IgD-negative memory B cell (primary cell): ENCODE data around the gene NDUFV1. TPM values are rescaled to one million over a fixed set of nuclear protein-coding genes. Genes with fewer than 3 reads are reported as not detected.
"Not testable (repeated sequence)": the region's sequence is repeated elsewhere in the genome, so short reads cannot be mapped to it uniquely, and the experiment has no call there.

Source experiments
- H3K27ac Mint-ChIP-seq, 3 donors: one replicate each; pipeline ENCODE4 v1.8.0; 2020 to 2022; ENCODE audit warnings: mild to moderate bottlenecking in 3 of 3, mixed read lengths in 3 of 3, moderate library complexity in 1 of 3
- H3K27me3 Mint-ChIP-seq: one replicate; pipeline ENCODE4 v1.8.0; 2021; ENCODE audit warnings: mixed read lengths
- H3K36me3 Mint-ChIP-seq: one replicate; pipeline ENCODE4 v1.8.0; 2020; ENCODE audit warnings: mild to moderate bottlenecking, mixed read lengths
- H3K4me1 Mint-ChIP-seq, 3 donors: one replicate each; pipeline ENCODE4 v1.8.0; 2020 to 2022; ENCODE audit warnings: mixed read lengths in 3 of 3, mild to moderate bottlenecking in 1 of 3
- H3K4me3 Mint-ChIP-seq, 4 donors: one replicate each; pipeline ENCODE4 v1.8.0; 2020 to 2022; ENCODE audit warnings: mild to moderate bottlenecking in 4 of 4, mixed read lengths in 4 of 4, moderate library complexity in 3 of 4
- H3K9me3 Mint-ChIP-seq, 3 donors: one replicate each; pipeline ENCODE4 v1.8.0; 2020 to 2021; ENCODE audit warnings: mixed read lengths in 3 of 3, mild to moderate bottlenecking in 1 of 3
- polyA plus RNA-seq: library from polyadenylated mRNA; unstranded; fragments of 300-500 nt; fragmentation: Illumina TruSeq; gene quantifications from one replicate; pipeline ENCODE4 v1.2.3, GENCODE V29; 2021

Gene NDUFV1
- 121 TPM for polyA plus RNA-seq

GRCh38 chr11:67606492-67607295 is at the start of gene NDUFV1:
NDUFV1 (plus strand) TSS chr11:67606936; CDS start chr11:67607005, 69 bp downstream.
- no peaks in the 10 kb centered on the region for H3K9me3 Mint-ChIP-seq
- H3K4me3 Mint-ChIP-seq = peak within 1 kb of the TSS; percentile 87 to 98 (median 94)
- H3K36me3 Mint-ChIP-seq = peaks cover 4% of the 10 kb centered on the region

GRCh38 chr11:67558084-67558772 is 48.5 kb upstream of the NDUFV1 start:
- H3K4me1 Mint-ChIP-seq = peaks cover 12 to 23% (median 21%) of the 10 kb centered on the region in 3 donors
- H3K27me3 Mint-ChIP-seq = peaks cover 8% of the 10 kb centered on the region
- H3K27ac Mint-ChIP-seq = no peak overlapping the region
- H3K4me3 Mint-ChIP-seq = peak overlapping the region in 3 of 4 donors; percentile 12 to 85 (median 73)
- no peaks in the 10 kb centered on the region for H3K9me3 Mint-ChIP-seq
- H3K36me3 Mint-ChIP-seq = peaks cover 1% of the 10 kb centered on the region

More at GRCh38 chr11:67606492-67607295, at the start of gene NDUFV1:
- peaks cover 5 to 13% (median 10%) of the 10 kb centered on the region in 3 donors for H3K4me1 Mint-ChIP-seq
- peak within 1 kb of the TSS; percentile 69 to 83 (median 74) for H3K27ac Mint-ChIP-seq
- peaks cover 12% of the 10 kb centered on the region for H3K27me3 Mint-ChIP-seq

- H3K27me3 Mint-ChIP-seq = peaks cover 10% of the 10 kb centered on the region
- no peak overlapping the region for H3K27ac Mint-ChIP-seq
- H3K36me3 Mint-ChIP-seq = peaks cover 3% of the 10 kb centered on the region
- H3K4me1 Mint-ChIP-seq = peaks cover 12 to 25% (median 24%) of the 10 kb centered on the region in 3 donors
- peak overlapping the region in 3 of 4 donors; percentile 53 to 76 (median 68) for H3K4me3 Mint-ChIP-seq
- no peaks in the 10 kb centered on the region for H3K9me3 Mint-ChIP-seq
Observed at GRCh38 chr11:67561971-67562619, 44.6 kb upstream of the NDUFV1 start.

- H3K9me3 Mint-ChIP-seq = no peaks in the 10 kb centered on the region
- peaks cover 3% of the 10 kb centered on the region for H3K36me3 Mint-ChIP-seq
- no peak overlapping the region for H3K27ac Mint-ChIP-seq
- peak overlapping the region in 1 of 4 donors; percentile 77 for H3K4me3 Mint-ChIP-seq
- peaks cover 10 to 20% (median 20%) of the 10 kb centered on the region in 3 donors for H3K4me1 Mint-ChIP-seq
- peaks cover 5% of the 10 kb centered on the region for H3K27me3 Mint-ChIP-seq
Observed at GRCh38 chr11:67562963-67563704, 43.6 kb upstream of the NDUFV1 start.

- H3K27me3 Mint-ChIP-seq, H3K27ac Mint-ChIP-seq, H3K36me3 Mint-ChIP-seq, H3K4me3 Mint-ChIP-seq, H3K9me3 Mint-ChIP-seq: not testable (repeated sequence)
- peaks cover 6 to 14% (median 14%) of the 10 kb centered on the region in 3 donors for H3K4me1 Mint-ChIP-seq
Observed at GRCh38 chr11:67563705-67564114, 43.0 kb upstream of the NDUFV1 start.

- Mint-ChIP-seq H3K27me3 (peaks cover 1% of the 10 kb centered on the region), H3K4me1 (peaks cover 6 to 14% (median 12%) of the 10 kb centered on the region in 3 donors), H3K27ac (no peak overlapping the region), H3K4me3 (peak overlapping the region in 1 of 4 donors; percentile 18), H3K9me3 (no peaks in the 10 kb centered on the region), H3K36me3 (peaks cover 3% of the 10 kb centered on the region)
Observed at GRCh38 chr11:67564230-67564629, 42.5 kb upstream of the NDUFV1 start.

- no peak overlapping the region for H3K27ac Mint-ChIP-seq
- H3K4me3 Mint-ChIP-seq = no peak overlapping the region
- no peaks in the 10 kb centered on the region for H3K9me3 Mint-ChIP-seq
- peaks cover 0 to 9% (median 3%) of the 10 kb centered on the region in 3 donors for H3K4me1 Mint-ChIP-seq
- H3K27me3 Mint-ChIP-seq = peaks cover 11% of the 10 kb centered on the region
- H3K36me3 Mint-ChIP-seq = peaks cover 1% of the 10 kb centered on the region
Observed at GRCh38 chr11:67571443-67571842, 35.3 kb upstream of the NDUFV1 start.

GRCh38 chr11:67572305-67572704 is 34.4 kb upstream of the NDUFV1 start:
- Mint-ChIP-seq H3K4me3 (no peak overlapping the region), H3K27ac (no peak overlapping the region), H3K4me1 (peaks cover 0 to 9% (median 3%) of the 10 kb centered on the region in 3 donors), H3K27me3 (peaks cover 14% of the 10 kb centered on the region), H3K36me3 (peaks cover 1% of the 10 kb centered on the region), H3K9me3 (no peaks in the 10 kb centered on the region)

- peak overlapping the region in 1 of 3 donors; percentile 12 for H3K27ac Mint-ChIP-seq
- peaks cover 0 to 9% (median 3%) of the 10 kb centered on the region in 3 donors for H3K4me1 Mint-ChIP-seq
- peaks cover 17% of the 10 kb centered on the region for H3K27me3 Mint-ChIP-seq
- H3K36me3 Mint-ChIP-seq = peaks cover 1% of the 10 kb centered on the region
- peak overlapping the region in 2 of 4 donors; percentile 6 to 61 for H3K4me3 Mint-ChIP-seq
- H3K9me3 Mint-ChIP-seq = no peaks in the 10 kb centered on the region
Observed at GRCh38 chr11:67572747-67573419, 33.9 kb upstream of the NDUFV1 start.

- peaks cover 1% of the 10 kb centered on the region for H3K36me3 Mint-ChIP-seq
- H3K27me3 Mint-ChIP-seq = peaks cover 24% of the 10 kb centered on the region
- no peak overlapping the region for H3K27ac Mint-ChIP-seq
- peaks cover 7 to 20% (median 13%) of the 10 kb centered on the region in 3 donors for H3K4me1 Mint-ChIP-seq
- H3K9me3 Mint-ChIP-seq = no peaks in the 10 kb centered on the region
- H3K4me3 Mint-ChIP-seq = no peak overlapping the region
Observed at GRCh38 chr11:67574938-67575337, 31.8 kb upstream of the NDUFV1 start.

GRCh38 chr11:67576735-67577475 is 29.8 kb upstream of the NDUFV1 start:
- H3K9me3 Mint-ChIP-seq = no peaks in the 10 kb centered on the region
- H3K4me3 Mint-ChIP-seq = peak overlapping the region in 1 of 4 donors; percentile 58
- H3K4me1 Mint-ChIP-seq = peaks cover 10 to 20% (median 14%) of the 10 kb centered on the region in 3 donors
- no peak overlapping the region for H3K27ac Mint-ChIP-seq
- peaks cover 1% of the 10 kb centered on the region for H3K36me3 Mint-ChIP-seq
- H3K27me3 Mint-ChIP-seq = peaks cover 24% of the 10 kb centered on the region

GRCh38 chr11:67577951-67578350 is 28.8 kb upstream of the NDUFV1 start:
- Mint-ChIP-seq H3K9me3 (no peaks in the 10 kb centered on the region), H3K36me3 (peaks cover 1% of the 10 kb centered on the region), H3K27ac (no peak overlapping the region), H3K4me3 (no peak overlapping the region), H3K4me1 (peaks cover 16 to 26% (median 18%) of the 10 kb centered on the region in 3 donors), H3K27me3 (peaks cover 23% of the 10 kb centered on the region)

GRCh38 chr11:67581469-67581868 is 25.3 kb upstream of the NDUFV1 start:
- Mint-ChIP-seq H3K36me3 (no peaks in the 10 kb centered on the region), H3K4me3 (peak overlapping the region in 1 of 4 donors; percentile 63), H3K27me3 (peaks cover 13% of the 10 kb centered on the region), H3K9me3 (no peaks in the 10 kb centered on the region), H3K4me1 (peaks cover 36 to 39% (median 38%) of the 10 kb centered on the region in 3 donors), H3K27ac (no peak overlapping the region)
